Measurements from ENCODE around the gene PKIB. TPM values are rescaled to one million over a fixed set of nuclear protein-coding genes. Genes with fewer than 3 reads are reported as not detected.

PKIB gene
- total RNA-seq, 4 donors from 2014 or later, result 1.1 to 9.8 (median 4.5) TPM

DNA sequence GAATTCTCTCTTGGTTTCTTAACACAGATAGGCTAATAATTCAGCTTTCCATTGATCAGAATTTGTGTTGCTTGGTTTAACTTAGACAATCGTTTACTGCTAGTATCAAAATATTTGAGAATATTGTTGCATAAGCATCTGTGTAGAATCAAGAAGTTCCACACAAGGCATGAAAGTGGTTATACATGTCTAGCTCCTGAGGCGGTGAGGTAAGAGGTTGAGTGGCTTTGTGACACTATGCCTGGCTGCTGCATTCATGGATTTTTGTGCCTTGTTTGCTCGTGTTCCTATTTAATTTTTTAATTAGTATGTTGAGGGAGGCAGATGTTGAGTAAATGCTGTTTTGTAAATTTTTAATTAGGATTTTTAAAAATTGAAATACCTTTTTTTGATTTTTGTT lies 10.2 kb downstream of the PKIB start:
- DNase-seq (ENCODE audit: low spot score), result no peak
- no peak for TF ChIP-seq CTCF (IDR thresholded peaks at IDR 0.05)
- ATAC-seq (ENCODE audit: low FRiP score), result no peak

GRCh38 chr6:122620902-122621301 lies 10.7 kb downstream of the PKIB start:
- DNase-seq (ENCODE audit: low spot score) (no peak), ATAC-seq (ENCODE audit: low FRiP score) (no peak)
- no peak for TF ChIP-seq CTCF (IDR thresholded peaks at IDR 0.05)

DNA sequence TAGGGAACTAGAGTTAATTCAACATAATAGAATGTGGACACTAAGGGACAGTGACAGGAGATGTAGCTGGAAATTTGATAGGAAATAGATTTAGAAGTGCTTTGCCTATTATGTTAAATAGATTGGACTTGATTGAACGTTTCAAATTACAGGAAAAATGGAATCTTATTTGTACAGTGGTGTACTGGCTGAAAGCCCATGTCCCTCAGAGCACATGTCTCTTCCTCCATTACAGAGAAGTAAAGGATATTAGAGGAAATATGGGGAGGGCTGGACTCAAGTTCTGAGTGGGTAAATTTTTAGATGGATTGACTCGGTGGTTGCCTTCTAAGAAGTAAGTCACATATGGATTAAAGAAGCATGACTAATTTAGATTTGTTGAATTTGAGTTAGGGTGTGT lies 11.4 kb downstream of the PKIB start:
- ATAC-seq (ENCODE audit: low FRiP score) (no peak), DNase-seq (ENCODE audit: low spot score) (no peak)
- no peak for TF ChIP-seq CTCF (IDR thresholded peaks at IDR 0.05)

- ATAC-seq (ENCODE audit: low FRiP score) (no peak), DNase-seq (ENCODE audit: low spot score) (no peak)
- TF ChIP-seq CTCF (IDR thresholded peaks at IDR 0.05), result no peak
Observed at GRCh38 chr6:122622479-122622878, 12.3 kb downstream of the PKIB start.

GRCh38 chr6:122623279-122623678 lies 13.1 kb downstream of the PKIB start:
- no peak for TF ChIP-seq CTCF (IDR thresholded peaks at IDR 0.05)
- DNase-seq (ENCODE audit: low spot score), result no peak
- ATAC-seq (ENCODE audit: low FRiP score), result no peak

DNA sequence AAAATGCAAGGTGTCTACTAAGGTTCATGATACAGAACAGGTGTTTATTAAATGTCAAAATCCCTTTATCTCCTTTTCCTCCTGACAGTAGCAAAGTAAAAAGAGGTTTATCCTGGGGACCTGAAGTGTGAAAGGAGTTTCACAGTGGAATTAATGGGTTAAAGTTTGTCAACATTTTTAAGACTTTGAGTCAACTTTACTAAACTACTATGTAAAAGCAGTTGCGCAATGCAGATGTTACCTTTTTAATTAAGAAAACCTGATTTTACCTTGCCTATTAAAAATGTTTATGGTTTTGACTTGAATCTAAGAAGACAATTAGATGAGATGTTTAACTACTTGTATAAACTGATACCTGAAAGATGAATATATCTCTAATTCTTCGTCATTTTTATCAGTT lies 14.6 kb downstream of the PKIB start:
- ATAC-seq (ENCODE audit: low FRiP score) (no peak), DNase-seq (ENCODE audit: low spot score) (no peak)
- TF ChIP-seq CTCF (IDR thresholded peaks at IDR 0.05), result no peak

DNA sequence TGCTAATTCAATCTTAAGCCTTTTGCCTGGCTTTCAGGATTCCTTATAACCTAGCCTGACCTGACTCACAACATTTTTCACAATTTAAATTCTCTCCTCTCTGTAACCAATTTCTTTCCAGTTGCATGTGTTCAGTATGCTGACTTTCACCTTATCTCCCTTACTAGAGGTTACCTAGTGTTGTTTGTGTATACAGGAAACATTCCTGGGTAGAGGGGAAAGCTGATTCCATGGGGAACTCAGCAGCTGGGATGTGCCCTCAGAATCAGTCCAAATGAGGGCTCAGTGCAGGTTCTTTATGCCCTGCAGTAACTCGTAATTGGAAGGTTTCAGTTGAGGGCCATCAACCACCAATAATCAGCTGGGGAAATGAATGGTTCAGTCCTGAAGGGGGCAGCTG lies 18.5 kb downstream of the PKIB start:
- DNase-seq (ENCODE audit: low spot score) (no peak), ATAC-seq (ENCODE audit: low FRiP score) (no peak)
- no peak for TF ChIP-seq CTCF (IDR thresholded peaks at IDR 0.05)
